Inflammatory macrophage (primary cell): Measurements from ENCODE around the gene PPP1R14D.

Experiments
- DNase-seq, 2 donors: peaks; one replicate each; pipeline ENCODE4 v3.0.0-alpha.2; 2020 to 2022

Gene PPP1R14D

DNA sequence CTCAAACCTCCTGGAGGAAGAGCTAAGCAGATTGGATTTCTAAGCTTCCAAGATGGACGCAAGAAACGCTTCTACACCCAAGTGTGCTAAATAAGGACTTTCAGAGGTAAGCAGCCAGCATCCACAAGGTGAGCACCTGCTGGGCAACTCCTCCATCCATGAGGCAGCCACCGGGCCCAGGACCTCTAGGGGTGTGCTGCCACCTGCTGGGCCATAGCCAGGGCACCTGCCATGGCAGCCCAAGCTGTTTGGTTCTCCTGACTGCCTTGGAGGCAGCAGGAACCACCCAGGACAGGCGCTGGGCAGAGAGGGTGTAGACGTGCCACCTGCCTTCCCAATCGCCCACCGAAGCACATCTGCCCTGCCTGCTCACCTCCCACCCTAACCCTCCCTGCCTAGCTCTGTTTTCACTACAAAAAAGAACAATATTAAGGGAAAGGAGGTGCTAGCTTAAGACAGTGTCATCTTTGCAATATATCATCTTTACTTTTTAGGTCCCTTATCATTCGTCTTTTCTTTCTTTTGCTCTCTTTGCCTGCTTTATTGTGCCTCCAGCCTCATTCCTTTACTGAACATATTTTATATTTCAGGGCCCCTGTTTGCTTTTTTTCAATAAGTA, 45.8 kb downstream of the PPP1R14D start:
- DNase-seq: peak; percentile 33 to 65

DNA sequence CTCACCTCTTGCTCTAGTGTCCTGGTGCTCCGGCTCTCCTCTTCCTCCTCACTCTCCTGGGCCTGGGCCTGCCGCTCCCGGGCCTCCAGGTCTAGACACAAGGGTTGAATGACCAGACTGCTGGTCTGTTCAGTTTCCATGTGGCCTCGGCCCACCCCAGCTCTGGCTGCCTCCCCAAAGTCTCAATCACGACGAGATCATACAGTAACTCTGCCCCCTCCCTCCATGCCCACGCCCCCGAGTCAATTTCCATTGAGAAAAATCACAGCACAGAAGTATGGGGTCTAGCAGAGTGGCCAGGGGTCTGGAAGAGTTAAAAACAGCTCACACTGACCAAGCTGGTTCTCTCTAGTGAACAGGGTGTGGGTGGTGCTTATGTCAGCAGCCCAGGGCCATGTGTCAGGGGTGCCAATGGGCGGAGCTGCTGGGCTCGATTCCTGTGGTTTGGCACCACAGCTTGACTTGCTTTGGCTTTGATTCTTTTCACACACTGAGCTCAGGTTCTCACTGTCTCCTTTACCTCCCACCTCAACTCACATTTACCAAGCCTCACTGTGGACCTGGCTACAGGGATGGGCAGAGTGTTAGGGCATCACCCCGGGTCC, 51.9 kb downstream of the PPP1R14D start:
- peak; percentile 55 to 72 for DNase-seq

DNA sequence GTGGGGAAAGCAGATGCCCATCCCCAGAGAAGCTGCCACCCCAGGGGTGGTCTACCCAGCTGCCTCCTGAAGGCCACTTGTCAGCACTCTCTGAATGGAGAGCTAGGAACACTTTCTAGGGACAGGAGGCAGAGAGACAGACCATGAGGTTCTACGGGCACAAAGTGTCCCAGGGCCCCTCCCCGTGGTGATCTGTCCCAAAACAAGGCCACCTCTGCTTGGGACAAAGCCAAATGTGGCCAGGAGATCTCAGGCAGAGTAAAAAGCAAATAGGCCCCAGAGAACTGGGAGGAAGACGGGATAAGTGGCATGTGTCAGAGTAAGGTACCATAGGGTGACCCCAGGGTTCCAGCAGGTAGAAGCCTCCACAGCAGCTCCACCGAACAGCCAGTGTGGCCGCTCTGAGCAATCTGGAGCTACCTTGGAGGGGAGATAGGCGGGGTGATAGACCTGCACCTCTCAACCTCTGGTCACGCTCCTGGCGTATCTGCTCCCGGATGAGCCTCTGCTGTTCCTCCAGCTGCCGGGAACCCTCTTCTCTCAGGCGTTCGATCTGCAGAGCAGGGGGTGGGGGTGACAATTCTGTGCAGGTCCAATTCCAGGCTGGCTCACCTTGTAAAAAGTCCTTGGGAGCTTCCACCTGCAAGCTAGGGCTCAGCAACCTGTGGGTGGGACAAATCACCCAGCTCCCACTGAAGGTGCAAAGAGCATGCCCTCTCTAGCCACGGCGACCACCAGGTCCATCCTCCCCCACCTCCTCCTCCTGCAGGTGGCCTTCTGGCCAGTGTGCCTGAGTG, 52.6 kb downstream of the PPP1R14D start:
- DNase-seq: no peak

GRCh38 chr15:40775007-40775406, 53.5 kb downstream of the PPP1R14D start:
- DNase-seq: no peak

DNA sequence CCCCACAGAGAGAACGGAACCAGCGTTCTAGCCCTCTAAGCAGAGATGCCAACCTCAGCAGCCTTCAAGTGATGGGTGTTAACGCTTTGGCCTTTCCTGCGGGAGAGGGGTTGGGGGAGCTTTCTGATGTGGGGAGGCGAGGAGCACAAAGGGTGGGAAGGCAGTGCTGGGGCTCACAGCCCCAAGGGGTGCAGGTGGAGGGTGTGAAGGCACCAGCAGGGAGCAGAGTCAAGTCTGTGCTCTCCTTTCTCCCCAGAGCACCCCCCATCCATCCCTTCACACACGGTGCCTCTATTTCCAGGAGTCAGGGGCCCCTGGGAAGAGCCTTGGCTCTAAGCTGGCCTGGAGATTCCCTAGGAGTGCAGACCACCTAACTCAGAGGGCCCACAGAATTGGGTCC, 54.6 kb downstream of the PPP1R14D start:
- DNase-seq: no peak

- no peak for DNase-seq
Measured at GRCh38 chr15:40773496-40773895, 55.0 kb downstream of the PPP1R14D start.

DNA sequence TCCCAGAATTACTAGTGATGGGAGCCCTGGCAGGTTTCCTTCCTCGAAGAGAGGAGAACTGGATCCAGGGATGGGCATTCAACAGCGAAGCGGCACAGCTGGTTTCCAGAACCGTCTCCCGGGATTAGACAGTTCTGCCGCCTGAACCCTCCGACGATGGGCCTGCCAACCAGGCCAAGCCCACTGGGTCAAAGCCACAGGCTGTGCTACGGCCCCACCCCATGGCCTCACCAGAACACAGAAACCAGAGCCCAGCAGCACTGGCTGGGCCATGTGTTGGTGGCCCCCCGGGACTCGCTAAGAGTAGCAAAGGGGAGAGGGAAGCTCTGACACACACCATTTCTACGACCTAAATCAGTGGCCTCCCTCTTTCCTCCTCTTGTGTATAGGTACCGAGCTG, 56.5 kb downstream of the PPP1R14D start:
- DNase-seq: no peak

GRCh38 chr15:40771242-40771641, 57.3 kb downstream of the PPP1R14D start:
- DNase-seq: no peak

- DNase-seq: peak in 1 of 2 donors; percentile 24
Measured at GRCh38 chr15:40770147-40770721, 58.3 kb downstream of the PPP1R14D start.

GRCh38 chr15:40769274-40770146, 59.0 kb downstream of the PPP1R14D start, which contains the start of gene C15orf62:
Gene C15orf62 (plus strand): TSS chr15:40769980. CDS start chr15:40770496, 516 bp downstream.
- peak; percentile 56 to 58 for DNase-seq

GRCh38 chr15:40768521-40769273, 59.8 kb downstream of the PPP1R14D start:
- no peak for DNase-seq

DNA sequence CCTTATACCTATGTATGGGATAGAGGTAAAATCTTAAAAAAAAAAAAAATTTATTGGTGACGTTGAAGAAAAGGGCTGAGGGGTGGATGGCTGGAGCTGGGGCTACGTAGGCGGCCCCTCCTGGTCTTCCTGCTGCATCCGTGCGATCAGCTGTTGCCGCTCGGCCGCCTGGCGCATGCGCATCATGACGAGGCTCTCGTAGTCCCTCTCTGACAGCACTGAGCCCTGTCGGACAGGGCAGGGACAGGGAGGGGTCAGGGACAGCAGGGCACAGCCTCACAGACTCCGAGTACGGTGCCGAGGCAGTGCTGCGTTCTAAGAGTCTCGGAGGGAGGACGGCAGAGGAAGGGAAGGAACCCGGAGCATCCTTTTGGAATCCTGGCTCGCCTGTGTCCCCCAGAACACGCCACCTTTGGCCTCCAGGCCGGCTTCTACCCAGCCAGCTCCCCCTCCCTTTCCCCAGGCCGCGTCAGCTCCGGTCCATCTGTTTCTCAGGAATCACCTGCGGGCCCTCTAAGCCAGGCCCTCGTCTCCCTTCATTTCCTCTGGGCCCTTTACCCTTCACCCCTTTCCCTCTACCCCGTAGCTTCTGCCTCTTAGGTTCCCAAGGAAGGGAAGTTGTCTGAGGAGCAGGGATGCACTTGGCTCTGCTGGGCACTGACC, 60.5 kb downstream of the PPP1R14D start:
- DNase-seq: no peak

GRCh38 chr15:40766906-40767837, 61.3 kb downstream of the PPP1R14D start:
- DNase-seq: no peak

DNA sequence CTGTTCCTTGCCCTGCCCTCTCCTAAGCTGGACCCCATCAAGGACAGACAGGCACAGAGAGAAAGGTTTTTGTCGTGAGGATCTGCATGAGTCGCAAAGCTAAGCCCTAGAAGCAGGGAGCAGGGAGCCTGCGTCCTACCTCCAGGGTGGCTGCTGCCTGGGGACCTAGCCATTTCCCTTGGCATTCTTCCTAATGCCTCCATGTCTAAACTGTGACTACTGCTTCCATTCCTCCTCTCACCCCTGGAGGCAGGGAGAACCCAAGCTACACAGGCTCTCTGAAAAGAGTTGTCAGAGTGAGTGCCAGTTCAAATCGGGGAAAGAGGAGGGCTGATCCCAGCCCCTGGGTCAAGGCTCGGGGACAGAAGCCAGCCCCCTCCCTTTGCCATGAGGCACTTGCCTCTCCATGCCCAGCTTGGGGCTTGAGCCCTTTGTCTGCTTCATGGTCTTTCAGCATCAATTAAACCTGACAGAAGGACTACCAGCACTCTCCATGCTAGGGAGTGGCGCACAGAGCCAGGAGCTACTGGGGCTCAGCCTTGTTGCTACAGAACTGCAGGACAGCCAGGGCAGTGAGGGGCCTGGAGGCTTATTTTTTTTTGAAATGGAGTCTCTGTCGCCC, 62.2 kb downstream of the PPP1R14D start:
- DNase-seq: no peak
